NOMO-1 treated with DMSO at 0.1 percent for 48 hours (cell line): ENCODE data around the gene AK1.

Experiments
- DNase-seq: peaks from one replicate; lab custom pipeline; 2025; ENCODE audit not compliant: unreplicated experiment; lab: John Stamatoyannopoulos, UW

The AK1 gene

GRCh38 chr9:127869310-127870152, 7.9 kb downstream of the AK1 start:
- peak; percentile 70 for DNase-seq

- DNase-seq: no peak
Observed at GRCh38 chr9:127868278-127868902, 9.1 kb downstream of the AK1 start.

- no peak for DNase-seq
Observed at GRCh38 chr9:127867356-127868277, 9.9 kb downstream of the AK1 start.

- no peak for DNase-seq
Observed at GRCh38 chr9:127866535-127866934, 10.9 kb downstream of the AK1 start.

GRCh38 chr9:127865645-127866464, 11.6 kb downstream of the AK1 start:
- no peak for DNase-seq

- DNase-seq: no peak
Observed at GRCh38 chr9:127863191-127863621, 14.3 kb downstream of the AK1 start.

- DNase-seq: peak; percentile 84
Observed at GRCh38 chr9:127862075-127863011, 15.1 kb downstream of the AK1 start.

- DNase-seq: no peak
Observed at GRCh38 chr9:127860779-127861178, 16.7 kb downstream of the AK1 start.

GRCh38 chr9:127860260-127860659, 17.2 kb downstream of the AK1 start:
- DNase-seq: no peak

- no peak for DNase-seq
Observed at GRCh38 chr9:127858041-127858512, 19.4 kb downstream of the AK1 start.

GRCh38 chr9:127857278-127857677, 20.2 kb downstream of the AK1 start:
- DNase-seq: no peak

- DNase-seq: no peak
Observed at GRCh38 chr9:127856729-127857116, 20.8 kb downstream of the AK1 start.

GRCh38 chr9:127856094-127856728, 21.3 kb downstream of the AK1 start:
- DNase-seq: no peak

GRCh38 chr9:127855522-127855921, 22.0 kb downstream of the AK1 start:
- no peak for DNase-seq

GRCh38 chr9:127854960-127855359, 22.5 kb downstream of the AK1 start:
- no peak for DNase-seq

GRCh38 chr9:127854184-127854806, 23.2 kb downstream of the AK1 start, which contains the start of gene ENG:
Gene ENG, minus strand, starts transcription at chr9:127854658. Its CDS starts 303 bp downstream, at chr9:127854355.
- DNase-seq: peak; percentile 38

GRCh38 chr9:127853312-127854183, 23.9 kb downstream of the AK1 start:
- DNase-seq: no peak
